HG03095 (cell line): Measurements from ENCODE around the gene ZC3H8.

Experiments
- ATAC-seq: cut with Tn5 transposase; IDR thresholded peaks from one replicate; pipeline ENCODE4 v1.9.1; 2021; ENCODE audit warnings: moderate library complexity; ENCODE audit not compliant: unreplicated experiment

ZC3H8 gene

DNA sequence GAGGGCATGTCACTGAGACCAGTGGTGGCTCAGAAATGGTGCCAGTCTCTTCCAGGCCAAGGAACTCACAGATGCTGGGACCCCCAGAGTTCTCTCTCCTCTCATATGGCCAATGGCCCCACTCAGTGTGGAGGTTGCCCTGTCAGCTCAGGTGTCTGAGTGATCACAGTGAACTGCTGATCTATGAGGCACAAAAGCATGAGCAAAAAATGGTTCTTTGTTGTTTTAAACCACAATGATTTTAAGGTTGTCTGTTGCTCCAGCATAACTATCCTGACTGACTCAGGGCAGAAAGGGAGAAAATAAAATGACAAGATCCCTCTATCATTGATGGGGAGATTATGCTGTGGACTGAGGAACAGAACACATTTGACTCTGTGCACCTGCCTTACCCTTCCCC lies 58.9 kb downstream of the ZC3H8 start:
- ATAC-seq: no peak

DNA sequence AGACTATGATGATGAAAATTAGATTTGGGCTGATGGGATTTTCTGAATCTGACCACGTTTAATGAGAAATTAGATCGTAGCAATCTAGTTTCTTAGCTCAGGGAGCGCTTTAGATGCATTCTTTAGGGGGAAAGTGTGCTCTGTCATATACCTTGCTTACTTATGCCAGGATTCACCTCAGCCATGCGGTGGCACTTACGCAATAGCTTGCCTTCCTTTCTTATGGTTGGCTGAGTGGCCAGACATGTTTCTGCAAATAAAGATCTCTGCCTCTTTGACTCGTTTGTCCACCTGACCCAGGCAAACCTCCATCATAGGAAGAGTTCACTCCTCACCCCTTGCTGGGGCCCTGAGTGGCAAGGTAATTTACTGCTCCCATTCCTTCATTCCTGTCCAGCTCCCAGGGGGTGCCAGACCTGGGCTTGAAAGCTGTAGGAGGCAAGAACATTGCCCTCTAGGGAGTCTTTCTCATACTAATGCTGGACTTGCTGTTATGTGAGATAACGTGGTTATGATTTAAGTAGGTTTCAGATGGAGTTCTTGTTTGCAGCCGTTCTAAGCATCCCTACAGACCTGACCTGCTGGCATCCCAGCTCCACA lies 59.6 kb downstream of the ZC3H8 start:
- no peak for ATAC-seq

DNA sequence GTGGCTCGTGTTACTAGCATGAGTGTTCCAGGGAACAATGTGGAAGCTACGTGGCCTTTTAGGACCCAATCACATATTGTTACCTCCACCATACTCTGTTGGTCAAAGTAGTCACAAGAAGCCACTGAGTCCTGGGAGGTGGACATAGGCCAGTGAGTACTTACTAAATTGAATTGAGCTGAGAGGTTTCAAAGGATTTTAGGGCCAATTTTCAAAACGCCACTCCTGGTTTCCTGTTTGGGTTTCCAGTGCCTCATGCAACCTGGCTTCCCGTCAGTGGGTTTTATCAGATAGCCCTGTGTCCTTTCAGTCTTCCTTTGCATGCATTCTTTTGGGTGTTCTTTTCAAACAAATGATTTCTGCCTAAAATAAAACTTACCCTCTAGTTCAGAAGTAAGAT lies 60.4 kb downstream of the ZC3H8 start:
- ATAC-seq: no peak

DNA sequence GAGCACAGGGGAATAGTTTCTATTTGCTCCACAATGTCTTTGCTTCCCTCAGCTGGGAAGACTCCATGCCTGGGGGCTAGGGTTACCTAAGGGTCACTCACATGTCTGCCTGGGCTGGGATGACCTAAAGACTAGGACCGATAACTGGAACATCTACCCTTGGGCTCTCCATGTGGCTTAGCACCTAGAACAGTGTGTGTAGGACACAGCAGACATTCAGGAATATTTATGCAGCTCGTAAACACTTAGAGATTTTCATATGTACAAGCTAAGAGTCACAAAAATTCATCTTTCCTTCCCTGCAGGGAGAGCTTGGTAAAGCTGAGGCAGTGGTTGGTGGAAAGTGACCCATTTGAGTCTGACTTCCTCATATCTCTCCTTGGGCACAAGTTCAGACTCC lies 60.8 kb downstream of the ZC3H8 start:
- no peak for ATAC-seq

DNA sequence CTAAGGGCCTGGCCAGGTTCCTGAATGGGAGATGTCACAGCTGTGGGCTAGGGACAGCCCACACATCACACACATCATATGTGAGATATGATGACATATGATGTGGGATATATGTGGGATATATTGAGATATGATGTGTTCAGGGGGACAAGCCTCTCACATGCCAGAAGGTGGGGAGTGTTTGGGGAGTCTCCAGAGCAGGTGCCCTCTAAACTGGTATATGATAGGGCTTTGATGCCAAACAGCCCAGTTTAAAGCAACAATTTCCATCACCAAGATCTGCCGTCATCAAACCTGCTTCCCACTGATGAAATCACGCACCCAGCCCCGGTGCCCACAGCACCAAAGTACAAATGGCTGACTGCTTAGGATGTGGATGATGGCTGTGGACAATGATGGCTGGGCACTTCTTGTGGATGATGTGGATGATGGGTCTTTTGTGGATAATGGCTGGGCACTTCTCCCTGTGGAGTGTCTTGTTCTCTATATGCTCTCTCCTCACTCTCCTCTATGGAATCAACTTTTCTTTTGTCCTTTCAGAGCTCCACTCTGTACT lies 65.8 kb downstream of the ZC3H8 start:
- no peak for ATAC-seq

DNA sequence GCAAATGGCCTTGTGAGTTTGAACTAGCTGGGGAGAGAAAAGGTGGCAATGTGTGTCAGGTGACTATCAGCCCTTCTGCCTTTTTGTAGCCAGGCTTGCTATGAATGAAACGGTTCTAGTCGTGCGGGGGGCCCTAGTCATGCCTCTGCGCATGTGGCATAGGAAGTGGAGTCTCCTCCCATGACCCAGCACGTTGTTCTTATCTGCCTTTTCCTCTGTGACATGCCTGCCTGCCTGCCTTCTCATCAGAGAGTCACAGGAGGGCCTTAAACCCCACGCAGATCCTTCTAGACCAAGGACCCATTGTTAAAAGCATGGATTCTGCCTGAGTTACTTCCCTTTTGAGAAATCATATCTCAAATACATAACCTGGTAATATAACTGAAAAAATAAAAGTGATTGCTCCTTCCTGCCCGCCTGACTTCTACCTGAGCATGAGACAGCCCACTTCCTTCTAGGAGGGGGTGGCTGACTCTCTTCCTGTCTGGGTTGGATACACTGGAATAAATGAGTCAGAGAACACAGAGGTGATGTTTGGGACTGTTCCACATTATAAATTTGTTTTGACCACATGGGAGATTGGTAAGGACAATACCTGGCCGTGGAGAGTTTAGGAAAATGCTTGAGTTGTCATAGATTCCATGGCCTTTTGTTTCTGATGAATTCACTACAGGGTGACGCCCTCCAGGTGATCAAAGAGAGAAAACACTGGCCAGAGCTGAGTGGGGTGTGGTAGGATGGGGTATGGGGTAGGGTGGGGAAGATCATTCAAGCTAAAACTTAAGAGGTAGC lies 66.8 kb downstream of the ZC3H8 start:
- no peak for ATAC-seq

DNA sequence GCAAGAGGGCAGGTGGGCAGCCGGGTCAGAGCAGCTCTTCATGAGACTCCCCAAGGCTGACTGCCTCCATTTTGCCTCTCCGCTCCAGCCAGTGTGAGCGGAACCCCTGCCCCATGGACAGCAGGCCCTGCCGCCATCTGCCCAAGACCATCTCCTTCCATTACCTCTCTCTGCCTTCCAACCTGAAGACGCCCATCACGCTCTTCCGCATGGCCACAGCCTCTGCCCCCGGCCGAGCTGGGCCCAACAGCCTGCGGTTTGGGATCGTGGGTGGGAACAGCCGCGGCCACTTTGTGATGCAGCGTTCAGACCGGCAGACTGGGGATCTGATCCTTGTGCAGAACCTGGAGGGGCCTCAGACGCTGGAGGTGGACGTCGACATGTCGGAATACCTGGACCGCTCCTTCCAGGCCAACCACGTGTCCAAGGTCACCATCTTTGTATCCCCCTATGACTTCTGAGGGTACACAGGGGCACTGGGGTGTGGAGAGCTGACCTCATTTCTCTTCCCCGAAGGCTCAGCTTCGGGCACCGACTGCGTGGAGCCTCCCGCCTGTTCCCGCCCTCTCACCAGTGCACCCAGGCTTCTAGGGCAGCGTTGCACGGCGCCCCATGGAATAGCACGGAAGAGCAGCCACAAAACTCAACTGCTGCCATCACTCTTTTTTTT lies 67.7 kb downstream of the ZC3H8 start:
- no peak for ATAC-seq

DNA sequence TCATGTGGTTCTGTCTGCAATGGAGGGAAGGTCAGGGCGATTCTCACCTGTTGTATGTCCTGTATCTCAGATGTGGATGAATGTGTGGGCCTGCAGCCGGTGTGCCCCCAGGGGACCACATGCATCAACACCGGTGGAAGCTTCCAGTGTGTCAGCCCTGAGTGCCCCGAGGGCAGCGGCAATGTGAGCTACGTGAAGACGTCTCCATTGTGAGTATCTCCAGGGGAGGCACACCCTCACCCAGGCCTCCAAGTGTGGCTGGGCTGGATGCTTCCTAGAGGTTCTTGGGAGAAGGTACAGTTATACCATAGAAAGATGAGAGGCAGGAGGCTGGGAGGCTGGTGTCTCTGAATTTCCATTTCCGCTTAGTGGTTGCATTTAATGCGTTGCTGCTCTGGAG lies 69.7 kb downstream of the ZC3H8 start:
- no peak for ATAC-seq

DNA sequence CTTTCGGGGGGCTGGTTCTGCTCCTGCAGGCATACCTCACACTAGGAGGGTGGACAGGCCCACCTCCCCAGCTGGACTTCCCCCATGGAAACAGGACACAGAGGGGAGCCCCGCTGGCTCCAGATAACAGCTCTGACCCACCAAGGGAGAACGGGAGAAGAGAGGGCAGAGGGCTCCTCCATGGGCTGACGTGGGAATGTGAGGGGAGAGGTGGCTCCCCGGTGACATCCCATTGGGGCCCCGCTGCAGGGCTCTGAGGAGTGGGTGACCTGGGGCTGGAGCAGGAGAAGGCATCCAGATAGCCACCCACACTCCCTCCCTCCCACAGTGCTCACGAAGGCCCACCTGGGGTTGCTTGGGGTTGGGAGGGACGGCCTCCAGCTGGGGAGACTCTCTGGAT lies 70.7 kb downstream of the ZC3H8 start:
- no peak for ATAC-seq

DNA sequence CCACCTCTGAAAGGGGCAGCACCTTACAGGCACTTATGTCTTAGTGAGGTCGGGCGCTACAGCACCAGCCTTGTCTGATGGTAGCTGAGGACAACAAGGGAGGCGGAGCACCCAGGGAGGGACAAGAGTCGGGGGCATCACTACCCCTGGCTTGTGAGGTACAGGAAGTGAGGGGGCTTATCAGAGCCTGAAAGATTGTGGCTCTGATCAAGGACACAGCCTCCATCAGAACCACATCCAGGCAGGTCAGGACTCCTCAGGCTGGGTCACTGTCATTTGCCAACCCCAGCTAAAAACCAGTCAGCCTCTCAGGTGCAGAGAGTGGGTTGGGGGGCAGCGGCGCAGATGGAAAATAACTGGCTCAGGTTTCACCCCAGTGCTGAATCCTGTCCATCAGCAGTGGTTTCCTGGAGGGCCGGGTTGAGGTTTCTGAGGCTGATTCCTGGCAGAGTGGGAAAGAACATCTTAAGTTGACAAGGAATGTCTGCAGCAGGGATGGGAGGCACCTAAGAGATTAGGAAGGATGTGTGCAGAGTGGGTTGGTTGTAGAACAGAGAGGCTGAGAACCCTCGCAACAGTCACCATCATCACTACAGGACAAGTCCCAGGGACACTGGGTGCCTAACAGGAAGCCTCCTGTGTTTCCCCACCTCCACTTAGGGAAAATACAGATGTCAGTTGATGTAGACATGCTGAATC lies 71.4 kb downstream of the ZC3H8 start:
- ATAC-seq: no peak

DNA sequence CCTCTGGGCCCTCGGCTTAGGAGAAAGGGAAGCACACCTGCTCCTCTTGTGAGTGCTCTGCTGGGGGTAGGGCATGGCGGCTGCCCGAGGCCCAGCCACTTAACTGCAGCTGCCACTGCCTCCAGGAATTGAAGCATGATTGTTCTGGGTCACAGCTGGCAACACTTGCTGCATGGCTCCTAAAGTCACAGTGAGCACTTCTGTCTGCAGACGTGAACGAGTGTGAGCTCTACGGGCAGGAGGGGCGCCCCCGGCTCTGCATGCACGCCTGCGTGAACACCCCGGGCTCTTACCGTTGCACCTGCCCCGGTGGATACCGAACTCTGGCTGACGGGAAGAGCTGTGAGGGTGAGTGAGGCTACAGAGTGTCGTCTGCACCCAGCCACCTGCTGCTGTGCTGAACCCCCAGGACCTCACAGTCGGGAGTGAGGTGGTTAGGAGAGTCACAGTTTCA lies 72.2 kb downstream of the ZC3H8 start:
- ATAC-seq: no peak

DNA sequence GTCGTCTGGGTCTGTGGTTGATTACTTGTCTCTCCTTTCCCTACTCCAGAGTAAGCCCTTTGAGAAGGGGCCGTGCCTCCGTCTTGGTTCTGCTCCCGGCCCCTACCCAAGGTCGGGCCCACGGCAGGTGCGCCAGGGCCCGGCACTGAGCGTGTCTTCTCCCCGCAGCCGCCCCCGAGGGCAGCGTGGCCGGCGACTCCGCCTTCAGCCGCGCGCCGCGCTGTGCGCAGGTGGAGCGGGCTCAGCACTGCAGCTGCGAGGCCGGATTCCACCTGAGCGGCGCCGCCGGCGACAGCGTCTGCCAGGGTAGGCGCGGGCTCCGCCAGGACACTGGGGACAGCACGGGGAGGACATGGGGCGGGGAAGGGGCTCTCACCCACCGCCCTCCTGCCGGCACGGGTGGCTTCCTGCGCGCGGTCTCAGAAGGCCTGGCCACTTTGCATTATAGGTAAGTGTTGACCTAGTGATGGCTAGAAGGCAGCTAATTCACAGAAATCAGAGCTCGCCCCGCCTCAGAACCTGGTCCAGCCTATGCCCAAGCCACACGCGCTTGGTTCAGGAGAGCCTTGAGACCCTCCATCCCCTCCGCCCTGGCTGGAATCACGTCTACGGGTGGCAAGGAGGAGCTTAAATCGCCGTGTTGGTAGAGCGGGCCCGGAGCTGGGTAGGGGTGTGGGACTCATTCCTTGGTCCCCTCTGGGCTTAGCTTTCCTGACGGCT lies 73.1 kb downstream of the ZC3H8 start:
- ATAC-seq: no peak

DNA sequence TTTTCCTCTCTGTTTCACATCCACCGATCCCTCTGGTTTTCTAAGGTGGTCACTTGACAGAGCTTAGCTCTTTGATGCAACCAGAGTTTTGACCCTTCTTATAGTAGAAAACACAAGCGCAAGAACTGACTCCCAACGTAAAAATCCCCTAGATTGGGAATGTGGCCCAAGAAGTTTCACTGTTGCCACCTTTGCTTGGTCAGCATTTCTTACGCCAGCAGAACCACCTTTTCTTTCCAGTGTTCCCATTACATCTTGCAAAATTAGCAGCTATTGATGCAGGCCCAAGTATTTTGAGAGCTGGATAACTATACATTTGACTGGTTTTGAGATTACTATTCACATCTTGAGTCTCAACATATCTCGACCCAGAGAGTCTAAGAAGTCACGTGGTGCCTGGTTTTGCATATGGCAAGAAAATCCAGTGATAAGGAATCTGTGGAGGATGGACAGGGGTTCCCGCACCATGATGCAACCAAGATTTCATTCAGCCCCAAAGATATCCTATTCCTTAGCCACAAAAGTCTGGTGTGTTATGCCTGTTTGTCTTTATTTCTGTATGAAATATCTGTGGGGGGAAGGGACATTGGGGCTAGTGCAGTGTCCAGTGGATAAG lies 78.8 kb downstream of the ZC3H8 start:
- ATAC-seq: no peak

DNA sequence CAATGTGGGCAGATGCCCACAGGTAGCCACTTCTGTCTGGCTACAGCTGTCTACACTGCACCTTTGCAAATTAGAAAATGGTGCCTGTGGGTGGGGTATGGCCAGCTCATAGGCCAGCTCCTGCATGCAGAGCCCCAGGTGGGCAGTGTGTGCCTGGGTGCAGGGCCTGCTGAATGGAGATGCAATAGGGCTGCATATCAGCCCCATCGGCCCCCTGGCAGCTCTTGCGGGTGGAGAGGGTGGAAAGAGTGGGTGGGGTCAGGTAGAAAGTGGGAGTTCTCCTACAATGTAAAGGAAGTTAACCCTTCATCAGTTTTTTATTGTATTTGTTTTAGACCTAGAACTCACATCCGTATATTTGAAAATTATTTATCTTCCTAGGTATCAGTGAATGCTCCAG lies 79.5 kb downstream of the ZC3H8 start:
- no peak for ATAC-seq

DNA sequence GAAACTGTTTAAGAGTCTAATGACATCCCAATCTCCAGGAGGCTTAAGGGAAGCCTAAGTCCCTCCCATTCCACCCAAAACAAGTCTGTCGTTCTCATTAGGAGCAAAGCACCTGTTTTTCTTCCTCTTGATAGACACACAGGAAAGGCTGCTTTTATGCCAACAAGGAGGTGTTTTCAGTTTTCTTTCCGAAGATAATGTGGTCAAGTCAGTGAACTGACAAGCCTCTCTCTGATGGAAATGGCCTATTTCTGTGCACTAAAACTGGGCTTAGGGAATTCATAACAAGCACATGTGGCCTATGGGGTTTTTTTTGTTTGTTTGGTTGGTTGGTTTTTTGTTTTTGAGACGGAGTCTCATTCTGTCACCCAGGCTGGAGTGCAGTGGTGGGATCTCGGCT lies 80.5 kb downstream of the ZC3H8 start:
- no peak for ATAC-seq

DNA sequence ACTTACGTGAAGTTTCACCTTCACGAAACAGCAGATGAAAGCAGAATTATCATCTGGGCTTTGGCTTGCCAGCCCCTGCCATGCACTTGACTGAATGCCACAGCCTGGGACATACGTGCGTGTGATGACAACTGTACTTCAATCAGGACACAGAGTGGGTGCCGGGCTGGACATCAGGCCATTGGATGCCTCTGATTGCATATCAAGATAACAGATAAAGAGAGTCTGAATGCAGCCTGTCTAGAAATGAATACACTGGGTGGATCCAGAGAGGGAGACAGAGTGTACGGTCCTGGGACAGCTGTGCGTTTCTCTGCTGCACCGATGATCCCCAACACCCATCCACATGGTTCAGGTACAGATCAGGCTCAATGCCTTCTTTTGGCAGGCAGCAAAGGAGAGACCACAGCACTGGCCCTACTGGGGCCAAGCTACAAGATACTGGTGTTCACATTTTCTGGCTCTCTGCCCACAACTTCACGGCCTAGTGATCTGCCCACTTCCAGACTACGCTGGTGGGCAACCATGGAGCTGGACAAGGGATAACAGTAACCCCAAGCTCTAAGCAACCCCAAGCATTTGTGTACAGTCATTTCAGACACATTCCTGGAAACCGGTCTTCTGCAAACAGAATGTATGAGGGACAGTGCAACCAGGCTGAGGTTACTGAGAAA lies 81.1 kb downstream of the ZC3H8 start:
- ATAC-seq: no peak

DNA sequence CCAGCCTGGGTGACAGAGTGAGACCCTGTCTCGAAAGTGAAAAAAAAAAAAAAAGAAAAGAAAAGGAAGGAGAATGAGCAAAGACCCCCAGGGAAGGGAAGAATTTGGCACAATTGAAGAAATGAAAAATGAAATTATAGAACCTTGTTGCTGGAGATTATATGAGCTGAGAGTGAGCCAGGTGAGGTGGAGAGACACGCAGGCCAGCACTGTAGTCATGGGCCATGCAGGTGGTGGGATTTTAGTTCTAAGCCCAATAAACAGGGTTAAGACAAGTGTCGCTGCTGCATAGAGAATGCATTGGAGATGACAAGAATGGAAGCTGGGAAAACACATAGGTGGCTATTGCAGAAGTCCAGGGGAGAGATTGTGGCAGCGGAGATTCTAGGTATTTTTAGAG lies 84.3 kb downstream of the ZC3H8 start:
- no peak for ATAC-seq

DNA sequence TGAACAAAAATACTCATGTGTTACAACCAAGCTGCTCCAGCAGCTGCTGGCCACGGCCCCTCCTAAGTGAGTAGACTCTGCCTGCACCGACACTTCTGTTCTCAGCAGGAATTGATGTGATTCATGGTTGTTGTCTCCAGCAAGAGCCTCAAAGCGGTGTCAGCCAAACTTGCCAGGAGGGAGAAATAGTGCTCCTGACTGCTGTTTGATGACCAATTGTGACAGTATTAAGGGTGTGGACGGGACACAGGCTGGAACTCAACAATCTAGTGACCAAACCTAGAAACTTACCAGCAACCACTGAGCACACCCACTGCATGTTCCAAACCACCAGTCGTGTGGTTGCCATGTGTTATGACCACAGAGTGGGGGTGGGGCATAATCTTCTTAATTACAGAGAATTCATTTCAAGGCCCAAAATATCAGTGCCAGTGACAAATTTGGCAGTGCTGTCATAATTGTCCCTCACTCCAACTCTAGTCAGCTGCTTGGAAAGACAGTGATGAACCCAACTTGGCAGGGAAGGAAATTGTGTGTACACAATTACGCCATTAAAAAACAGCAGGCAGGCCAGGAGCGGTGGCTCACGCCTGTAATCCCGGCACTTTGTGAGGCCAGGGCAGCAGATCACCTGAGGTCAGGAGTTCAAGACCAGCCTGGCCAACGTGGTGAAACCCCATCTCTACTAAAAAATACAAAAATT lies 86.3 kb downstream of the ZC3H8 start:
- no peak for ATAC-seq
